GM18858 (cell line): ENCODE data around the gene VPS8.
"Not testable (repeated sequence)": the region's sequence is repeated elsewhere in the genome, so short reads cannot be mapped to it uniquely, and the experiment has no call there.

ENCODE experiments used
- ATAC-seq: cut with Tn5 transposase; IDR thresholded peaks from one replicate; pipeline ENCODE4 v1.9.1; 2021; ENCODE audit not compliant: unreplicated experiment

VPS8 gene

GRCh38 chr3:184864000-184864399 is 52.0 kb downstream of the VPS8 start:
- ATAC-seq: no peak

GRCh38 chr3:184868477-184868876 is 56.5 kb downstream of the VPS8 start:
- no peak for ATAC-seq

GRCh38 chr3:184872200-184872599 is 60.2 kb downstream of the VPS8 start:
- ATAC-seq: no peak

GRCh38 chr3:184873141-184873540 is 61.2 kb downstream of the VPS8 start:
- no peak for ATAC-seq

GRCh38 chr3:184874709-184875644 is 63.0 kb downstream of the VPS8 start:
- ATAC-seq: no peak

GRCh38 chr3:184880276-184881019 is 68.5 kb downstream of the VPS8 start:
- ATAC-seq: no peak

GRCh38 chr3:184884359-184885017 is 72.5 kb downstream of the VPS8 start:
- ATAC-seq: peak; percentile 97

GRCh38 chr3:184885112-184885511 is 73.1 kb downstream of the VPS8 start:
- no peak for ATAC-seq

GRCh38 chr3:184887574-184887973 is 75.6 kb downstream of the VPS8 start:
- no peak for ATAC-seq

GRCh38 chr3:184889312-184889904 is 77.4 kb downstream of the VPS8 start:
- ATAC-seq: no peak

- no peak for ATAC-seq
These were observed 82.1 kb downstream of the VPS8 start for GRCh38 chr3:184894051-184894450.

- ATAC-seq: no peak
These were observed 83.4 kb downstream of the VPS8 start for GRCh38 chr3:184895350-184895749.

GRCh38 chr3:184896336-184896735 is 84.4 kb downstream of the VPS8 start:
- ATAC-seq: no peak

- ATAC-seq: no peak
These were observed 88.1 kb downstream of the VPS8 start for GRCh38 chr3:184899953-184900595.

GRCh38 chr3:184907031-184907430 is 95.1 kb downstream of the VPS8 start:
- not testable (repeated sequence) for ATAC-seq

GRCh38 chr3:184907681-184908649 is 96.0 kb downstream of the VPS8 start:
- ATAC-seq: no peak

- no peak for ATAC-seq
These were observed 96.9 kb downstream of the VPS8 start for GRCh38 chr3:184908859-184909258.

GRCh38 chr3:184910664-184911063 is 98.7 kb downstream of the VPS8 start:
- ATAC-seq: no peak

GRCh38 chr3:184911570-184911969 is 99.6 kb downstream of the VPS8 start:
- ATAC-seq: no peak
